Measurements from ENCODE around the gene NOL12.

Gene NOL12

DNA sequence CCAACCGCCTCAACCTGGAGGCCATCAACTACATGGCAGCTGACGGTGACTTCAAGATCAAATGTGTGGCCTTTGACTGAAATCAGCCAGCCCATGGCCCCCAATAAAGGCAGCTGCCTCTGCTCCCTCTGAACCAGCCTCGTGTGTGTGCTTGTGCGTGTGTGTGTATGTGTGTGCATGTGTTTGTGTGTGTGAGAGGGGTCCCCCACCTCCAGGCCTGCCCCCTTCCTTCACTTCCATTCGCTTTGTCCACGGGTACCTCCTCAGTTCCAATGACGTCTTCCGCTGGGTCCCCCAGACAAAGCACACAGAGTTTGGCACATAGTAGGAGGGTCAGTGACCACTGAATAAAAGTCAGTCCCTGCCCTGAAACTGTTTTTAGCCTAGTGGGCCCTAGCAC lies 6.5 kb upstream of the NOL12 start:
- DNase-seq (ENCODE audit: extremely low spot score): no peak
- ChIA-PET CTCF (interaction anchor here (1.0 to 21.1 kb wide), 12 partner anchors 10 to 140 kb away, joined by 3 to 315 read pairs (median 20); partner anchors contain the start of genes GGA1, LGALS1, PDXP and SH3BP1), POLR2A (no interaction called here)
- TF ChIP-seq, protein P1, sequence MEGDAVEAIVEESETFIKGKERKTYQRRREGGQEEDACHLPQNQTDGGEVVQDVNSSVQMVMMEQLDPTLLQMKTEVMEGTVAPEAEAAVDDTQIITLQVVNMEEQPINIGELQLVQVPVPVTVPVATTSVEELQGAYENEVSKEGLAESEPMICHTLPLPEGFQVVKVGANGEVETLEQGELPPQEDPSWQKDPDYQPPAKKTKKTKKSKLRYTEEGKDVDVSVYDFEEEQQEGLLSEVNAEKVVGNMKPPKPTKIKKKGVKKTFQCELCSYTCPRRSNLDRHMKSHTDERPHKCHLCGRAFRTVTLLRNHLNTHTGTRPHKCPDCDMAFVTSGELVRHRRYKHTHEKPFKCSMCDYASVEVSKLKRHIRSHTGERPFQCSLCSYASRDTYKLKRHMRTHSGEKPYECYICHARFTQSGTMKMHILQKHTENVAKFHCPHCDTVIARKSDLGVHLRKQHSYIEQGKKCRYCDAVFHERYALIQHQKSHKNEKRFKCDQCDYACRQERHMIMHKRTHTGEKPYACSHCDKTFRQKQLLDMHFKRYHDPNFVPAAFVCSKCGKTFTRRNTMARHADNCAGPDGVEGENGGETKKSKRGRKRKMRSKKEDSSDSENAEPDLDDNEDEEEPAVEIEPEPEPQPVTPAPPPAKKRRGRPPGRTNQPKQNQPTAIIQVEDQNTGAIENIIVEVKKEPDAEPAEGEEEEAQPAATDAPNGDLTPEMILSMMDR (IDR thresholded peaks at IDR 0.05; ENCODE audit: control extremely low read depth, extremely low read depth, low read depth, missing control alignments): no peak

DNA sequence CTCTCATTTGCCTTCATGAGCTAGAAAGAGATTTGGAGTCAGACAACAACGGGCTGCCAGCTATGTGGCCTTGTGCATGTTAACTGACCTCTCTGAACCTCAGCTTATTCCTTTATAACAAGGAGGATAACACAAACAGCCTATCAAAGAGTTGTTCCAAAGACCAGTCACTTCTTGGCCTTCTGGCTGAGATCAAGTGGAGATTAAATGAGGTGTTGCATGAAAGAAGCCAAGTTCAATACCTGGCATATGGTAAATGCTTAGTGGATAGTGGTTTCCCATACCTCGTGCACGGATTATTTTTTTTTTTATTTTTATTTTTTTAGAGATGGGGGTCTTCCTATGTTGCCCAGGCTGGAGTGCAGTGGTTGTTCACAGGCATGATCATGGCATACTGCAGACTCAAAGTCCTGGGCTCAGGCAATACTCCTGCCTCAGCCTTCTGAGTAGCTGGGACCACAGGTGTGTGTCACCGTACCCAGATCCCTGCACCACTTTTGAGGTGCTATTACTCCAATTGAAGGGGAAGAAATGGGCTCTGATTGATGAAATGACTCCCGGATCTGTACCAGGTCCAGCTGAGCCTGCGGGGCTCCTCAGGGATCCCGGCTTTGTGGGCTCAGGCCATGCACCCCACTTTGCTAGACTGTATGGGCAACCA lies 5.8 kb upstream of the NOL12 start:
- DNase-seq (ENCODE audit: extremely low spot score): no peak
- ChIA-PET CTCF (interaction anchor here (1.0 to 21.1 kb wide), 16 partner anchors 9 to 250 kb away, joined by 3 to 315 read pairs (median 12); partner anchors contain the start of genes GGA1, LGALS1, PDXP and SH3BP1), POLR2A (interaction anchor here (0.6 to 1.4 kb wide), 3 partner anchors 22 to 41 kb away, joined by 3 to 6 read pairs (median 5); no protein-coding TSS in a partner anchor)
- TF ChIP-seq, protein P1 (IDR thresholded peaks at IDR 0.05; ENCODE audit: control extremely low read depth, extremely low read depth, low read depth, missing control alignments): no peak

DNA sequence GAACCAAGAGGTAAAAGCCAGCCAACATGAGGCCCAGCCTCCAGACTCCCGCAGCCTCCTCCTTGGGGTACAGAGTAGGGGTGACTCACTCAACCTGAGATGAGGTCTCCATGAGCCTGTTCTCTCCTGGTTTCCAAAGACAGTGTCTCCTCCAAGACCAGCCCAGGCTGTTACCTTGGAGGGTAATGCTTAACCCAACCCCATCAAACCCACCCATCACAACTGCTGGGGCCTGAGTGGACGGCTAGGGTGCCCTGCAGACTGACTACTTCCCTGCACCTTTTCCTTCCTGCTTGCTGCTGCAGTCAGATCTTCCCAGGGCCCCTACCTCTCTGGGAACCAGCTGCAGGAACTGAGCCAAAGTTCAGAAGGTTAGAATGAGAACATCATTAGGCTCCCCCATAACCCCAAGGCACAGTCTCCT lies 5.1 kb upstream of the NOL12 start:
- ChIA-PET CTCF (interaction anchor here (0.6 to 21.1 kb wide), 22 partner anchors 14 to 250 kb away, joined by 3 to 315 read pairs (median 6); partner anchors contain the start of genes GGA1, LGALS1, PDXP and SH3BP1), POLR2A (interaction anchor here (0.6 to 1.4 kb wide), 4 partner anchors 23 to 73 kb away, joined by 3 to 6 read pairs (median 4); no protein-coding TSS in a partner anchor)
- TF ChIP-seq, protein P1 (IDR thresholded peaks at IDR 0.05; ENCODE audit: control extremely low read depth, extremely low read depth, low read depth, missing control alignments): no peak
- no peak for DNase-seq (ENCODE audit: extremely low spot score)

DNA sequence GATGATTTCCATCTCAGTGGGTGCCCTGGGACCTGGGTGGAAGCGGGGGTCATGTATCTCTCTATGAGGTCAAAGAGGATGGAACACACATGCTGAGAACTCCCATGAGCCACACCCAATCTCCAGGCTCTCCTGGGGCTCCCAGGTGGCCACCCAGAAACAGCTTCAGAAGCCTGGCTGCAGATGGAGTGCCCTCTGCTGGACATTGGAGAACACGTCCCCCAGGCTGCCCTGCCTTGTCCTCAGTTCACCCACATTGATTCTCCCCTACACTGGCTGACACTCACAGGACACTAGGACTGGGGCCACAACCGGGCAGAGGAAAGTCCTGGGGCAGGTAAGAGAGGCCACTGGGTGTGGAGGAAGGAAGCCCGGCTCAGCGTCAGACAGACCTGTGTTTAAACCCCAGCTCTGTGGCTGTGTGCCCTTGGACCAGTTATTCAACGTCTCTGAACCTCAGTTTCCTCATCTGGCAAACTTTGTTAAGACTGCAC lies 4.5 kb upstream of the NOL12 start:
- peak; percentile 83 for DNase-seq (ENCODE audit: extremely low spot score)
- ChIA-PET POLR2A (interaction anchor here (0.8 to 1.4 kb wide), 2 partner anchors 38 to 74 kb away, joined by 3 to 6 read pairs; no protein-coding TSS in a partner anchor), CTCF (interaction anchor here (0.6 to 21.1 kb wide), 24 partner anchors 13 to 249 kb away, joined by 3 to 315 read pairs (median 4); partner anchors contain the start of genes GGA1, LGALS1, PDXP and SH3BP1)
- TF ChIP-seq, protein P1 (IDR thresholded peaks at IDR 0.05; ENCODE audit: control extremely low read depth, extremely low read depth, low read depth, missing control alignments): peak; percentile 83

DNA sequence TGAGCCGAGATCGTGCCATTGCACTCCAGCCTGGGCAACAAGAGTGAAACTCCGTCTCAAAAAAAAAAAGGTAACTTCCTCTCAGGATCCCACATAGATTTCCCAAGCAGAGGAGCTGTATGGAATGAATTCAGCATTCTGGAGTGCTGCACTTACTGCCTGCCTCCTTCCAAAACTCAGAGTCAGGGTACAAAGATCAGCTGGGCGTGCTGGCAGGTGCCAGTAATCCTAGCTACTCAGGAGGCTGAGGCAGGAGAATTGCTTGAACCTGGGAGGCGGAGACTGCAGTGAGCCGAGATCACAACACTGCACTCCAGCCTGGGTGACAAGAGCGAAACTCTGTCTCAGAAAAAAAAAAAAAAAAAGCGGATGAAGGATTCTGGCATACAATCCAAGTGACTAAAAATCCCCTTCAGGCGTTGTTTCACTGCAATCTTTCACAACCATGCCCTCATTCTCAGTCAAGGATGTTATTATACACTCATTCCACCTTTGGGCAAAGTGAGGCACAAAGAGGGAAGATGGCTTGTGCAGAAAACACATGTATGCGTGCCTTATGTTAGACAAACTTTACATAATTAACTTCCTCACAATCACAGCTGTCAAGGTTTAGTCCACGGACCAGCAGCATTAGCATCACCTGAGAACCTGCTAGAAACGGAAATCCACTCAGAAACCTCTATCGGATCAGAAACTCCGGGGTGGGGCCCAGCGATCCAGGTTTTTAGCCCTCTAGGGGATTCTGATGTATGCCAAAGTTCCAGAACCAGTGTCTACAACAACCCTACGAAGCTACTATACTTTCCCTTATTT lies 1.1 kb upstream of the NOL12 start:
- ChIA-PET POLR2A (no interaction called here), CTCF (interaction anchor here (1.1 to 21.1 kb wide), 7 partner anchors 19 to 77 kb away, joined by 3 to 315 read pairs (median 6); partner anchors contain the start of genes GGA1, LGALS1, PDXP and SH3BP1)
- TF ChIP-seq, protein P1 (IDR thresholded peaks at IDR 0.05; ENCODE audit: control extremely low read depth, extremely low read depth, low read depth, missing control alignments): no peak
- no peak for DNase-seq (ENCODE audit: extremely low spot score)

DNA sequence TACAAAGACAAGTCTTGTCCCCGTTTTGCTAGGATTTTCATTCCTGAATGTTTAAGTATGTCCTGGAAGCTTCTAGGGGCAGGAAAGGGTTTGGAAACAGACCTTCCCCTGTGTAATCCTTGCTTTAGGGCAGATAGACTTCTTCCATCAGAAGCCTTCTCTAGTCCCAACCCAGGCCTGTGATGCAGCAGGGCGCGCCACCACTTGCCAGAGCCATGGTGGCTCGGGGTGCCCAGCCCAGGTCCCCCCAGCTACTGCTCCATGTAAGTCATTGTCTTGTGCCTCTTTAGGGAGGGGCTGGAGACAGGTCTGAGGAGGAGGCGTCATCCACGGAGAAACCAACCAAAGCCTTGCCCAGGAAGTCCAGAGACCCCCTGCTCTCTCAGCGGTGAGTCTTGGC lies 4.3 kb downstream of the NOL12 start:
- ChIA-PET CTCF (no interaction called here), POLR2A (no interaction called here)
- DNase-seq (ENCODE audit: extremely low spot score): no peak
- TF ChIP-seq, protein P1 (IDR thresholded peaks at IDR 0.05; ENCODE audit: control extremely low read depth, extremely low read depth, low read depth, missing control alignments): no peak

Data from GM10248 (cell line).